Kidney epithelial cell (primary cell): ENCODE measurements around the gene RGL3. TPM values are rescaled to one million over a fixed set of nuclear protein-coding genes. Genes with fewer than 3 reads are reported as not detected.

ENCODE experiments used
- DNase-seq: peaks from one replicate; pipeline ENCODE4 v3.0.0-alpha.2; 2010; ENCODE audit warnings: low read depth
- H3K27me3 ChIP-seq: 2 replicates; pipeline ENCODE4 v1.6.0; 2011; ENCODE audit warnings: low read length; ENCODE audit not compliant: control insufficient read depth, insufficient read depth
- H3K36me3 ChIP-seq: 2 replicates; pipeline ENCODE4 v1.5.1; 2011; ENCODE audit warnings: low read length; ENCODE audit not compliant: control insufficient read depth, insufficient read depth
- H3K4me3 ChIP-seq: 2 replicates; pipeline ENCODE4 v1.5.1; 2011; ENCODE audit warnings: low read depth, mild to moderate bottlenecking, control low read depth, low read length
- total RNA-seq: library from RNA; depleted of rRNA; stranded (reverse); fragments of >200 nt; gene quantifications from 2 replicates; pipeline ENCODE4 v1.2.3, GENCODE V29; 2015
- TF ChIP-seq, protein P1 (sequence below): IDR thresholded peaks from 2 replicates; pipeline ENCODE4 v1.5.1; 2011; ENCODE audit warnings: mild to moderate bottlenecking, moderate library complexity, low read length, control low read depth, inconsistent platforms; ENCODE audit not compliant: insufficient read depth, poor library complexity, severe bottlenecking

The RGL3 gene
- total RNA-seq, 1 donor from 2014 or later: 10.2 TPM

DNA sequence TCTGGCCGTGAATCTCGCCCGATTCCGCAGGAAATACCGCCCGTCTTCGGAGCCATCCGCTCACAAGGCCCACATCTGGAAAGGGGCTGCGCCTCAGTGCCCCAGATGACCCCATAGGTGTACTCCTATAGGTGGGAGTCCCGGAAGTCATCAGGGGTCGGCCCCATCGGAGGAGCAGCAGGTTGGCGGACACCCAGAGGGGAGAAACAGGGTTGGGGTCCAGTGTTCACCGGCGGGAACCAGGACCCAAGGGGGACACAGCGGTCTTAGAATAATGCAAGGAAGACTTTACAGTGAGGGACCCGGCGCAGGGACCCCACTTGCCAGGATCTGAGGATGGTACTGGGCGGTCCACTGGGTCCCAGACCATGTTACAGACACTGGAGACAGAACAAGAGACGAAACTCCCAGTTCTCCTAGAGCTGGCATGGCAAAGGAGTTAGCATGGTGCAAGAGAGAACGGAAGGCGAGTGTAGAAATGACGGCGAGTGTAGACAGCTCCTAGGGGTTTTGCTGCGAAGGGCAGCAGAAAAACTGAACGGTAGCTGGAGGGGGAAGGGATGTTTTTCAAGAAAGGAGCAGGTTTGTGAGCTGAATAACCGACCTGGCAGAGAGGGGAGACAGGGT, 4.2 kb upstream of the RGL3 start:
- Histone ChIP-seq H3K27me3 (peaks cover 59% of the 10 kb centered on the region), H3K36me3 (no peaks in the 10 kb centered on the region), H3K4me3 (no peak overlapping the region)
- DNase-seq: no peak
- TF ChIP-seq, protein P1, sequence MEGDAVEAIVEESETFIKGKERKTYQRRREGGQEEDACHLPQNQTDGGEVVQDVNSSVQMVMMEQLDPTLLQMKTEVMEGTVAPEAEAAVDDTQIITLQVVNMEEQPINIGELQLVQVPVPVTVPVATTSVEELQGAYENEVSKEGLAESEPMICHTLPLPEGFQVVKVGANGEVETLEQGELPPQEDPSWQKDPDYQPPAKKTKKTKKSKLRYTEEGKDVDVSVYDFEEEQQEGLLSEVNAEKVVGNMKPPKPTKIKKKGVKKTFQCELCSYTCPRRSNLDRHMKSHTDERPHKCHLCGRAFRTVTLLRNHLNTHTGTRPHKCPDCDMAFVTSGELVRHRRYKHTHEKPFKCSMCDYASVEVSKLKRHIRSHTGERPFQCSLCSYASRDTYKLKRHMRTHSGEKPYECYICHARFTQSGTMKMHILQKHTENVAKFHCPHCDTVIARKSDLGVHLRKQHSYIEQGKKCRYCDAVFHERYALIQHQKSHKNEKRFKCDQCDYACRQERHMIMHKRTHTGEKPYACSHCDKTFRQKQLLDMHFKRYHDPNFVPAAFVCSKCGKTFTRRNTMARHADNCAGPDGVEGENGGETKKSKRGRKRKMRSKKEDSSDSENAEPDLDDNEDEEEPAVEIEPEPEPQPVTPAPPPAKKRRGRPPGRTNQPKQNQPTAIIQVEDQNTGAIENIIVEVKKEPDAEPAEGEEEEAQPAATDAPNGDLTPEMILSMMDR: no peak

GRCh38 chr19:11422163-11423065, 3.3 kb upstream of the RGL3 start:
- Histone ChIP-seq H3K27me3 (peaks cover 60% of the 10 kb centered on the region), H3K4me3 (no peak overlapping the region), H3K36me3 (no peaks in the 10 kb centered on the region)
- DNase-seq: peak; percentile 21
- TF ChIP-seq, protein P1: no peak

DNA sequence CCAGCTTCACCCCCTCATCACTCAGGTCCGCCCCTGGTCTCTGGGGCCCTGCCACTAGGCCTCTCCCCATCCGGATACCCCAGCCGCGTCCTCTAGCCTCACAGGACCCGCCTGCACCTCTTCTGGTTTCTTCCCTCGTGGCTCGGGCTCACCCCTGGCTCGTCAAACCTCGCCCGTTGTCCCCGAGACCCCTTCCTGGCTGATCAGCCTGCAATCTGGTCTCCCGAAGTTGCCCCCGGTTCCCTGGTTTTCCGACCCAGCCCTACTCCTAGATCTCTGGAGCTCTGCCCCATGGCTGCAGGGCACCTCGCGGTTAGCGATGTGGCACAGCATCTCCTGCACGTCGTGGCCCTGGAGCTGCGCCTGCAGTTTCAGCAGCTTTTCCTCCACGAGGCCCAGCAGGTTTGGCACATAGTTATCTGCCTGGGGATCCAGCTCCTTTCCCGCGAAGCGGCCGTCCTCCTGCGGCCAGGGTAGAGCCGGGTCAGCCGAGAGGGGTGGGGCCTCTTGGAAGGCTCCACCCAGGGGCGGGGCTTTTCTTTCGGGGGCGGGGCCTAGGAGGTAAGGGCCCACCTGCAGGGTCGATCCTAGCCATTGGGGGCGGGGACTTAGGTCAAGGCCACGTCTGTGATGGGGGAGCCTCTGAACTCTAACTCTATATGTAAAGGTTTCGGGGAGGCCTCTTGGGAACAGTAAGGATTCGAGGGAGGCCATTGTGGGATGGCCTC, 2.4 kb upstream of the RGL3 start:
- Histone ChIP-seq H3K4me3 (no peak overlapping the region), H3K36me3 (no peaks in the 10 kb centered on the region), H3K27me3 (peaks cover 65% of the 10 kb centered on the region)
- TF ChIP-seq, protein P1: no peak
- no peak for DNase-seq

DNA sequence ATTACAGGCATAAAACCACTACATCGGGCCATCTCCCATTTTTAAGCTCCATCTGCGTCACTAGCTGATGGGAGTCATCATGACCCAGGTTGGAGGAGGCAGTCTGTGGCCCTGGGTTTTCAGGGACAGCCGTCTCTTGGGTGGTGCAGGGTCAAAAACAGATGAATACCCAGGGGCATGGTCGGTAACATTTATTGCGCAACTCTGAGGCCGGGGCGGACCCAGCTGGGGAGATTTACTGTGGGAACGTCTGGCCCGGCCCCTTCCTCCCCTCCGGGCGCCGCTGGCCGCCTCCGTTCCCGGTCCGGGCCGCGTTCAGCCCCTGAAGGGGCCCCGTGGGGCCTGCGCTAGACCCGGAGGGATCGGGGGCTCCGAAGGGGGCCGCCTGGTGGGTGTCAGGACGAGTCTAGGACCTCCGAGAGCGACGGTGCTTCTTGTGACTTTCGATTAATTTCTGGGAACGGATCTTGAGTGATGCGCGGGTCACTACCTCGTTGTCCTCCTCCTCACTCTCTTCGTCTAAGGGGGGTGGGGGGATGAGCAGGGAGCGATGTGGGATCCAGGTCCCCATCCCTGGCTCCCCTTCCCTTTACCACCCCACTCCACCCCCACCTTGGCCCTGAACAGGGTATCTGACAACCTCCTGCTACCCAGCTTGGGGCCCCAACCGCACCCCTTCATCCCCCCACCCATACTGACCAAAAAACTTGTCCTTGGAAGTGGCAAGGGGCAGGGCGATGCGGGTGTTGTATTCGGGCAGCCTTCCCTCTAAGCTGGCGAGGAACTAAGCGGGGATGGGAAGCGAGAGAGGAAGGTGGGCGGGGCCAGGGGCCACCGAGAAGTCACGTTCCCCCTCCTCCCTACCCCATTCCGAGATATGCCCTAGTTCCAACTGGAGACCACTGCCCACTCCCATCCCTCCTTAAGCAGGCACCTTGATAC, 1.6 kb upstream of the RGL3 start:
- no peak for DNase-seq
- TF ChIP-seq, protein P1: no peak
- Histone ChIP-seq H3K36me3 (no peaks in the 10 kb centered on the region), H3K27me3 (peaks cover 65% of the 10 kb centered on the region), H3K4me3 (no peak overlapping the region)

- Histone ChIP-seq H3K27me3 (peaks cover 54% of the 10 kb centered on the region), H3K36me3 (no peaks in the 10 kb centered on the region), H3K4me3 (peak overlapping the region; percentile 48)
- TF ChIP-seq, protein P1: no peak
- DNase-seq: no peak
These were observed 993 bp downstream of the RGL3 start for GRCh38 chr19:11418094-11418548.
